KMS-11 (cell line): ENCODE results near the gene FCHO2.

Experiments
- H2AFZ ChIP-seq: fragments of 200-600 bp; sonication (generic); 2 replicates; pipeline ENCODE4 v1.6.1; 2016; ENCODE audit warnings: antibody characterized with exemption, mixed run types, low read depth
- H3K27ac ChIP-seq: fragments of 200-600 bp; sonication (generic); 2 replicates; pipeline ENCODE4 v1.6.1; 2016; ENCODE audit warnings: mild to moderate bottlenecking, mixed run types
- H3K27me3 ChIP-seq: fragments of 200-600 bp; sonication (generic); 2 replicates; pipeline ENCODE4 v1.6.1; 2017; ENCODE audit warnings: mild to moderate bottlenecking, low read depth, mixed run types, moderate library complexity; ENCODE audit not compliant: insufficient read depth
- H3K36me3 ChIP-seq: fragments of 200-600 bp; sonication (generic); 2 replicates; pipeline ENCODE4 v1.6.1; 2017; ENCODE audit warnings: mild to moderate bottlenecking, mixed run types; ENCODE audit not compliant: insufficient read depth
- H3K4me1 ChIP-seq: fragments of 200-600 bp; sonication (generic); 2 replicates; pipeline ENCODE4 v1.6.1; 2016; ENCODE audit warnings: mild to moderate bottlenecking, low read depth, mixed run types; ENCODE audit not compliant: poor library complexity, severe bottlenecking
- H3K4me2 ChIP-seq: fragments of 200-600 bp; sonication (generic); 2 replicates; pipeline ENCODE4 v1.7.0; 2016; ENCODE audit warnings: mild to moderate bottlenecking, mixed run types
- H3K4me3 ChIP-seq: fragments of 200-600 bp; sonication (generic); IDR thresholded peaks from 2 replicates; pipeline ENCODE4 v1.6.1; 2017; ENCODE audit warnings: low read depth, low read length, mixed read lengths; ENCODE audit not compliant: insufficient read depth
- H3K79me2 ChIP-seq: fragments of 200-600 bp; sonication (generic); 2 replicates; pipeline ENCODE4 v1.6.1; 2016; ENCODE audit warnings: low read depth, mixed run types; ENCODE audit not compliant: insufficient read depth
- H3K9ac ChIP-seq: fragments of 200-600 bp; sonication (generic); 2 replicates; pipeline ENCODE4 v1.6.1; 2016; ENCODE audit warnings: mild to moderate bottlenecking, mixed run types
- H4K20me1 ChIP-seq: fragments of 200-600 bp; sonication (generic); 2 replicates; pipeline ENCODE4 v1.6.1; 2016; ENCODE audit warnings: mild to moderate bottlenecking, mixed run types; ENCODE audit not compliant: insufficient read depth
- CTCF ChIP-seq: fragments of 200-600 bp; sonication (generic); conservative IDR thresholded peaks from 2 replicates; pipeline ENCODE4 v1.6.1; 2017; ENCODE audit warnings: low read depth, mild to moderate bottlenecking, antibody characterized with exemption, low read length, moderate library complexity, mixed read lengths

The FCHO2 gene

GRCh38 chr5:72943307-72943706, 12.5 kb upstream of the FCHO2 start:
- no peaks in the 10 kb centered on the region for H3K4me1 ChIP-seq
- H3K9ac ChIP-seq, result no peak overlapping the region
- H3K27ac ChIP-seq, result no peak overlapping the region
- H3K4me3 ChIP-seq, result no peak overlapping the region
- H3K4me2 ChIP-seq, result no peak overlapping the region
- no peaks in the 10 kb centered on the region for H3K79me2 ChIP-seq
- TF ChIP-seq CTCF, result no peak
- H3K36me3 ChIP-seq, result no peaks in the 10 kb centered on the region
- H3K27me3 ChIP-seq, result no peaks in the 10 kb centered on the region
- H4K20me1 ChIP-seq, result no peaks in the 10 kb centered on the region
- H2AFZ ChIP-seq, result no peak overlapping the region

GRCh38 chr5:72947498-72947897, 8.3 kb upstream of the FCHO2 start:
- no peak for TF ChIP-seq CTCF
- no peaks in the 10 kb centered on the region for H3K79me2 ChIP-seq
- H3K9ac ChIP-seq, result no peak overlapping the region
- no peaks in the 10 kb centered on the region for H3K36me3 ChIP-seq
- H4K20me1 ChIP-seq, result no peaks in the 10 kb centered on the region
- H3K4me3 ChIP-seq, result no peak overlapping the region
- H3K27ac ChIP-seq, result no peak overlapping the region
- H3K27me3 ChIP-seq, result no peaks in the 10 kb centered on the region
- H2AFZ ChIP-seq, result no peak overlapping the region
- no peaks in the 10 kb centered on the region for H3K4me1 ChIP-seq
- no peak overlapping the region for H3K4me2 ChIP-seq

- no peaks in the 10 kb centered on the region for H3K27me3 ChIP-seq
- no peak overlapping the region for H2AFZ ChIP-seq
- H3K27ac ChIP-seq, result no peak overlapping the region
- no peak overlapping the region for H3K4me2 ChIP-seq
- H3K4me3 ChIP-seq, result no peak overlapping the region
- no peak overlapping the region for H3K9ac ChIP-seq
- H3K4me1 ChIP-seq, result no peaks in the 10 kb centered on the region
- no peak for TF ChIP-seq CTCF
- no peaks in the 10 kb centered on the region for H3K79me2 ChIP-seq
- H4K20me1 ChIP-seq, result no peaks in the 10 kb centered on the region
- H3K36me3 ChIP-seq, result no peaks in the 10 kb centered on the region
Measured at GRCh38 chr5:72949481-72949880, 6.4 kb upstream of the FCHO2 start.

GRCh38 chr5:72951671-72952468, 4.0 kb upstream of the FCHO2 start:
- H3K27me3 ChIP-seq, result no peaks in the 10 kb centered on the region; the same call in 1 of the 2 replicates
- H3K27ac ChIP-seq, result no peak overlapping the region
- no peak for TF ChIP-seq CTCF
- no peak overlapping the region for H2AFZ ChIP-seq
- H3K4me1 ChIP-seq, result peaks cover 7% of the 10 kb centered on the region
- H3K4me2 ChIP-seq, result no peak overlapping the region
- H3K9ac ChIP-seq, result no peak overlapping the region
- H3K36me3 ChIP-seq, result no peaks in the 10 kb centered on the region
- H4K20me1 ChIP-seq, result no peaks in the 10 kb centered on the region
- H3K4me3 ChIP-seq, result no peak overlapping the region
- H3K79me2 ChIP-seq, result no peaks in the 10 kb centered on the region; the same call in 1 of the 2 replicates
